Urinary bladder (tissue), 4 donors: ENCODE results near the gene CD63. TPM values are rescaled to one million over a fixed set of nuclear protein-coding genes. Genes with fewer than 3 reads are reported as not detected.

ENCODE experiments used
- DNase-seq: peaks from one replicate; pipeline ENCODE4 v3.0.0-alpha.2; 2015; ENCODE audit errors: extremely low spot score
- H3K27ac ChIP-seq: one replicate; pipeline ENCODE4 v1.5.1; 2013; ENCODE audit warnings: low read depth, mild to moderate bottlenecking, moderate library complexity
- H3K36me3 ChIP-seq: one replicate; pipeline ENCODE4 v1.6.1; 2013; ENCODE audit warnings: mild to moderate bottlenecking, moderate library complexity; ENCODE audit not compliant: insufficient read depth
- H3K4me1 ChIP-seq: one replicate; pipeline ENCODE4 v1.6.1; 2013; ENCODE audit warnings: mild to moderate bottlenecking, moderate library complexity; ENCODE audit not compliant: insufficient read depth
- H3K4me3 ChIP-seq: one replicate; pipeline ENCODE4 v1.5.1; 2013; ENCODE audit warnings: low read depth, low read length
- WGBS: extraction: QIAGEN DNeasy Blood & Tissue Kit; methylation state at CpG from one replicate; pipeline ENCODE4 v1.1.7; 2013; 5-methylcytosine and 5-hydroxymethylcytosine counted together
- polyA plus RNA-seq: library from polyadenylated mRNA; stranded (reverse); fragments of 200-250 nt; gene quantifications from one replicate; pipeline ENCODE4 v1.2.3, GENCODE V29; 2013
- total RNA-seq: library from RNA; depleted of rRNA; stranded (reverse); fragments of >200 nt; gene quantifications from one replicate; pipeline ENCODE4 v1.2.3, GENCODE V29; 2014
- donor health status: healthy with polysubstance abuse.
- donor health status: healthy.

Gene CD63
- total and polyA plus RNA-seq, 2 donors, result 682 to 1,016 TPM

GRCh38 chr12:55721601-55722213, 7.1 kb downstream of the CD63 start:
- H3K36me3 ChIP-seq, result no peaks in the 10 kb centered on the region
- no peak overlapping the region for H3K27ac ChIP-seq
- DNase-seq, result no peak
- WGBS, result 74% methylated on average over 14 of the region's 14 CpGs
- no peak overlapping the region for H3K4me3 ChIP-seq
- no peaks in the 10 kb centered on the region for H3K4me1 ChIP-seq

DNA sequence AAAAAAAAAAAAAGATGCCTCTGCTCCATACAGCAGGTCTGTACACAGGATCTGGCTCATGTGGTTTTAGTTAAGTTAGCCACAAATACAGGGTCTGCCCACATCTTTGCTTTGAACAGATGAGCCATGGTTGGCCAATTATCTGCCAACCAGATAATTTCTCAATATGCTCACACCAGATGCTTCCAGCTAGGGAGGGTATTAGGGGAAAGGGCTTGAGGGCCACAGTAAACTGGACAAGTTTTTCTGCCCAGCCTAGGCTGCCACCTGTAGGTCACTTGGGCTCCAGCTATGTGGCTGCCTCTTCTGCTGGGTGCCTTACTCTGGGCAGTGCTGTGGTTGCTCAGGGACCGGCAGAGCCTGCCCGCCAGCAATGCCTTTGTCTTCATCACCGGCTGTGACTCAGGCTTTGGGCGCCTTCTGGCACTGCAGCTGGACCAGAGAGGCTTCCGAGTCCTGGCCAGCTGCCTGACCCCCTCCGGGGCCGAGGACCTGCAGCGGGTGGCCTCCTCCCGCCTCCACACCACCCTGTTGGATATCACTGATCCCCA, 7.8 kb downstream of the CD63 start:
- WGBS, result 12% methylated on average over 9 of the region's 9 CpGs
- no peak for DNase-seq
- Histone ChIP-seq H3K4me1 (no peaks in the 10 kb centered on the region), H3K27ac (no peak overlapping the region), H3K4me3 (no peak overlapping the region), H3K36me3 (no peaks in the 10 kb centered on the region)

DNA sequence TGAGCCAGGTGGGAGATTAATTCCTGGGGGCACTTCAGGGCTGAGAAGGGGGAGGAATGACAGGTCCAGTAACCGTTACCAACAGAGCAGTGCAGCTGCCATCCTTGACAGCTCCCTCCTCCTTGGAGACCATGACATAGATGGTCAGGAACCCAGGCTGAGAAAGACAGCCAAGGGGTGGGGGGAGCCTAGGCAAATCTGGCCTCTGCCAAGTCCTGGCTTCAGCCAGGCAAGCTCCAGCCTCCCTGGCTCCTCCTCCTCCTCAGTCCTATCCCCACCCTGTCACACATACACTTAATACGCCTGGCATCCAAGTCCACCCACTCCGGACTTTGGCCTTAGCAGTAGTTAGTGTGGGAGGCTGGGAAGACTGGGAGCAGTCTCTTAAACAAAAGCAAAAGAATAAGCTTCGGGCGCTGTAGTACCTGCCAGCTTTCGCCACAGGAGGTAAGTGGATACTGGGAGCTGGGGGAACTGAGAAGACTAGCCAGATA, 8.7 kb downstream of the CD63 start, which contains the start of gene RDH5:
TSS of gene RDH5 (plus strand) at position 323 of the 494 bp plus-strand sequence. CDS start 792 bp downstream, outside the sequence.
- 44% methylated on average over 6 of the region's 6 CpGs for WGBS
- no peak within 1 kb of the TSS for H3K4me3 ChIP-seq
- H3K4me1 ChIP-seq, result no peaks in the 10 kb centered on the region

GRCh38 chr12:55719371-55719770, 9.4 kb downstream of the CD63 start:
- Histone ChIP-seq H3K27ac (no peak overlapping the region), H3K36me3 (no peaks in the 10 kb centered on the region), H3K4me1 (no peaks in the 10 kb centered on the region), H3K4me3 (no peak overlapping the region)
- 77% methylated on average over 7 of the region's 7 CpGs for WGBS
- no peak for DNase-seq

More for the DNA sequence above, 8.7 kb downstream of the CD63 start, which contains the start of gene RDH5:
- no peaks in the 10 kb centered on the region for H3K36me3 ChIP-seq
- DNase-seq, result no peak
- H3K27ac ChIP-seq, result no peak within 1 kb of the TSS

DNA sequence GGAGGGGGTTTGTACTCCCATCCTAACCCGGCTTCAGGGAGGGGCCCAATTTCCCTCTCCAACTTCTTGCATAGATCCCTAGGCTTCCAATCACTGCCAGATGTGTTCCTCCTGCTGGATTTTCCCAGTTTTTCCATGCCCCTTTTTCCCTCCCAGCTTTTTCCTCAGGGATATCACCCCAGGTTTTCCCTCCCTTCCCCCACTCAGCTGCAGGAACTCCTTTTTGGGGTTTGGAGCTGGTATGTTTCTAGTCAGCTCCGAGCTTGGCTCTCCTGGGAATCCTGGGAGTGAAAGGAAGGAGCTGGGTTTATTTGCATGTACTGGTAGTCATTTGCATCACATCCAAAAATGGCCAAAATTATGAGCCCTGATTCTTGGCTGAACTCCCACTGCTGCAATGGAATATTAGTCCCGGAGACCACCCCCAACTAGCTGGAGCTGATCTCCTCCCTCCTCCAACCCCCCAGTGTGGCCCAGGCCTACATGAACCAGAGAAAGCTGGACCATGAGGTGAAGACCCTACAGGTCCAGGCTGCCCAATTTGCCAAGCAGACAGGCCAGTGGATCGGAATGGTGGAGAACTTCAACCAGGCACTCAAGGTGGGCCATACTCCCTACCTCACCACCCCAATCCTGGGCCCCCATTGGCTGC, 10.1 kb downstream of the CD63 start:
- H3K4me3 ChIP-seq, result no peak overlapping the region
- H3K27ac ChIP-seq, result no peak overlapping the region
- DNase-seq, result no peak
- H3K36me3 ChIP-seq, result no peaks in the 10 kb centered on the region
- no peaks in the 10 kb centered on the region for H3K4me1 ChIP-seq
- WGBS, result 52% methylated on average over 4 of the region's 4 CpGs

GRCh38 chr12:55718015-55718414, 10.8 kb downstream of the CD63 start:
- no peak for DNase-seq
- no peaks in the 10 kb centered on the region for H3K4me1 ChIP-seq
- H3K4me3 ChIP-seq, result no peak overlapping the region
- 34% methylated on average over 4 of the region's 4 CpGs for WGBS
- H3K27ac ChIP-seq, result no peak overlapping the region
- no peaks in the 10 kb centered on the region for H3K36me3 ChIP-seq

- Histone ChIP-seq H3K36me3 (no peaks in the 10 kb centered on the region), H3K27ac (no peak overlapping the region), H3K4me1 (no peaks in the 10 kb centered on the region), H3K4me3 (peak overlapping the region; percentile 71)
- 45% methylated on average over 8 of the region's 8 CpGs for WGBS
- DNase-seq, result no peak
Measured at GRCh38 chr12:55717011-55718007, 11.5 kb downstream of the CD63 start.

GRCh38 chr12:55716582-55716957, 12.2 kb downstream of the CD63 start:
- 3% methylated on average over 13 of the region's 13 CpGs for WGBS
- Histone ChIP-seq H3K27ac (peak overlapping the region; percentile 64), H3K4me3 (peak overlapping the region; percentile 71), H3K36me3 (no peaks in the 10 kb centered on the region), H3K4me1 (no peaks in the 10 kb centered on the region)
- no peak for DNase-seq

GRCh38 chr12:55715833-55716581, 12.8 kb downstream of the CD63 start, which contains the start of gene BLOC1S1:
Gene BLOC1S1 (plus strand): TSS chr12:55716046. CDS start chr12:55716052, 6 bp downstream.
- Histone ChIP-seq H3K4me1 (no peaks in the 10 kb centered on the region), H3K36me3 (no peaks in the 10 kb centered on the region), H3K27ac (peak within 1 kb of the TSS; percentile 89), H3K4me3 (peak within 1 kb of the TSS; percentile 71)
- DNase-seq, result no peak
- WGBS, result under 1% methylated on average over 42 of the region's 42 CpGs

DNA sequence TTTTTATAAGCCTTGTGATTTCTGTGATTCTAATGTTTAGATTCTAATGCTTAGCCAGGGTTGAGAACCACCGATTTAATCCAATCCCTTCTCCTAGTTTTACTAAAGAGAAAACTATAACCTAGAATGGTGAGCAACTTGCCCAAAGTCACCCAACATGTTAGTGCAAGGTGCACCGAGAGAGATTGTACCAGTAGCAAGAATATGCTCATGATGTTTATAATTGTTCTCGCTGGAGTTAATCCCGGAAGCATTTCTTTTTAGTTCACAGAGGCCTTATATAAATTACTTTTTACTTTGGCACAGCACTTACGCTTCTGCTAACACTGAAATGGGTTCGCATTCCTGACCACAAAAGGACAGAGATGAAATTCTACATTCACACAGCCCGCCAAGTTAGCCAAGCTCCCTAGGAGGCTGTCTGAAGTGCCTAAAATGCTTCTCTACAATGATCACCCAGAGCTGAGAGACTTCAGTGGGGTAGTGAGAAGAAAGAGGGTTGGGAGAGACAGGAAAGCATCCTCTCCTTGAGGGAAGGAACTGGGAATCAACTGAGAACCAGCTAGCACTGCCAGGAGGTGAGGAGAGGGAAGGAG, 13.5 kb downstream of the CD63 start:
- Histone ChIP-seq H3K4me3 (peak overlapping the region; percentile 71), H3K4me1 (no peaks in the 10 kb centered on the region), H3K36me3 (no peaks in the 10 kb centered on the region), H3K27ac (peak overlapping the region; percentile 89)
- WGBS, result 38% methylated on average over 7 of the region's 7 CpGs
- no peak for DNase-seq

- Histone ChIP-seq H3K36me3 (no peaks in the 10 kb centered on the region), H3K4me3 (no peak overlapping the region), H3K4me1 (no peaks in the 10 kb centered on the region), H3K27ac (no peak overlapping the region)
- whole genome bisulfite sequencing, result 63% methylated on average over 2 of the region's 2 CpGs
- no peak for DNase-seq
Measured at GRCh38 chr12:55713721-55714120, 15.1 kb downstream of the CD63 start.

GRCh38 chr12:55712700-55713415, 16.0 kb downstream of the CD63 start:
- Histone ChIP-seq H3K36me3 (no peaks in the 10 kb centered on the region), H3K4me3 (no peak overlapping the region), H3K4me1 (peaks cover 3% of the 10 kb centered on the region), H3K27ac (no peak overlapping the region)
- DNase-seq, result no peak
- WGBS, result 32% methylated on average over 1 of the region's 1 CpG
